Stimulated activated CD4-positive, alpha-beta T cell treated with anti-CD3 and anti-CD28 coated beads, Interleukin-2, amount 100 ng/mL, for 4 hours (primary cell): Measurements from ENCODE around the gene ELAPOR2.
"Not testable (repeated sequence)": the region's sequence is repeated elsewhere in the genome, so short reads cannot be mapped to it uniquely, and the experiment has no call there.

Experiments used
- DNase-seq: peaks from one replicate; pipeline ENCODE4 v3.0.0-alpha.2; 2020; ENCODE audit warnings: low read depth

ELAPOR2 gene

DNA sequence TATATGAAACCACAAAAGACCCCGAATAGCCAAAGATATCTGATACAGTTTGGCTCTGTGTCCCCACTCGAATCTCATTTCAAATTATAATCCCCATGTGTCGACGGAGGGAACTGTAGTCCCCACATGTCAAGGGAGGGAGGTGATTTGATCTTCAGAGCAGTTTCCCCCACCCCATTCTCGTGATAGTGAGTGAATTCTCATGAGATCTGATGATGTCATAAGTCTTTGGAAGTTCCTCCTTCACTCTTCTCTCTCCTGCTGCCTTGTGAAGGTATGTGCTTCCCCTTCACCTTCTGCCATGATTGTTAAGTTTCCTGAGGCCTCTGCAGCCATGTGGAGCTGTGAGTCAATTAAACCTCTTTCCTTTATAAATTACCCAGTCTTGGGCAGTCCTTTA lies 13.0 kb downstream of the ELAPOR2 start:
- DNase-seq: no peak

DNA sequence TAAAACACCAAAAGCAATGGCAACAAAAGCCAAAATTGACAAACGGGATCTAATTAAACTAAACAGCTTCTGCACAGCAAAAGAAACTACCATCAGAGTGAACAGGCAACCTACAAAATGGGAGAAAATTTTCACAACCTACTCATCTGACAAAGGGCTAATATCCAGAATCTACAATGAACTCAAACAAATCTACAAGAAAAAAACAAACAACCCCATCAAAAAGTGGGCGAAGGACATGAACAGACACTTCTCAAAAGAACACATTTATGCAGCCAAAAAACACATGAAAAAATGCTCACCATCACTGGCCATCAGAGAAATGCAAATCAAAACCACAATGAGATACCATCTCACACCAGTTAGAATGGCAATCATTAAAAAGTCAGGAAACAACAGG lies 14.7 kb downstream of the ELAPOR2 start:
- not testable (repeated sequence) for DNase-seq

DNA sequence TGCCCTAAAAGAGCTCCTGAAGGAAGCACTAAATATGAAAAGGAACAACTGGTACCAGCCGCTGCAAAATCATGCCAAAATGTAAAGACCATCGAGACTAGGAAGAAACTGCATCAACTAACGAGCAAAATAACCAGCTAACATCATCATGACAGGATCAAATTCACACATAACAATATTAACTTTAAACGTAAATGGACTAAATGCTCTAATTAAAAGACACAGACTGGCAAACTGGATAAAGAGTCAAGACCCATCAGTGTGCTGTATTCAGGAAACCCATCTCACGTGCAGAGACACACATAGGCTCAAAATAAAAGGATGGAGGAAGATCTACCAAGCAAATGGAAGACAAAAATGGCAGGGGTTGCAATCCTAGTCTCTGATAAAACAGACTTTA lies 17.9 kb downstream of the ELAPOR2 start:
- not testable (repeated sequence) for DNase-seq

DNA sequence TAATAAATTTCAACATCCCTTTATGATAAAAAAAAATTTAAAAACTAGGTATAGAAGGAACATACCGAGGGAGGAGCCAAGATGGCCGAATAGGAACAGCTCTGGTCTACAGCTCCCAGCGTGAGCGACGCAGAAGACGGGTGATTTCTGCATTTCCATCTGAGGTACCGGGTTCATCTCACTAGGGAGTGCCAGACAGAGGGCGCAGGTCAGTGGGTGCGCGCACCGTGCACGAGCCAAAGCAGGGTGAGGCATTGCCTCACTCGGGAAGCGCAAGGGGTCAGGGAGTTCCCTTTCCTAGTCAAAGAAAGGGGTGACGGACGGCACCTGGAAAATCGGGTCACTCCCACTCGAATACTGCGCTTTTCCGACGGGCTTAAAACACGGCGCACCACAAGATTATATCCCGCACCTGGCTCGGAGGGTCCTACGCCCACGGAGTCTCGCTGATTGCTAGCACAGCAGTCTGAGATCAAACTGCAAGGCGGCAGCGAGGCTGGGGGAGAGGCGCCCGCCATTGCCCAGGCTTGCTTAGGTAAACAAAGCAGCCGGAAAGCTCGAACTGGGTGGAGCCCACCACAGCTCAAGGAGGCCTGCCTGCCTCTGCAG lies 19.7 kb downstream of the ELAPOR2 start:
- DNase-seq: not testable (repeated sequence)

DNA sequence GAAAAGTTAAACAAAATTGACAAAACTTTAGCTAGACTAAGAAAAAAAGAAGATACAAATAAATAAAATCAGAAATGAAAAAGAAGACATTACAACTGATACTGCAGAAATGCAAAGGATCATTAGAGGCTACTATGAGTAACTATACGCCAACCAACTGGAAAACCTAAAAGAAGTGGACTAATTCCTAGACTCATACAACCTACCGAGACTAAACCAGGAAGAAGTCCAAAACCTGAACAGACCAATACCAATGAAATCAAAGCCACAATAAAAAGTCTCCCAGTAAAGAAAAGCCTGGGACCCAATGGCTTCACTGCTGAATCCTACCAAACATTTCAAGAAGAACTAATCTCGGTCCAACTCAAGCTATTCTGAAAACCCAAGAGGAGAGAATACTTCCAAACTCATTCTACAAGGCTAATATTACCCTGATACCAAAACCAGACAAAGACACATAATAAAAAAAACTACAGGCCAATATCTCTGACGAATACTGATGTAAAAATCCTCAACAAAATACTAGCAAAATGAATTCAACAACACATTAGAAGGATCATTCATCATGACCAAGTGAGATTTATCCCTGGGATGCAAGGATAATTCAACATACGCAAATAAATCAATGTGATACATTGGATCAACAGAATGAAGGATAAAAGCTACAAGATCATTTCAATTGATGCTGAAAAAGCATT lies 20.3 kb downstream of the ELAPOR2 start:
- no peak for DNase-seq

DNA sequence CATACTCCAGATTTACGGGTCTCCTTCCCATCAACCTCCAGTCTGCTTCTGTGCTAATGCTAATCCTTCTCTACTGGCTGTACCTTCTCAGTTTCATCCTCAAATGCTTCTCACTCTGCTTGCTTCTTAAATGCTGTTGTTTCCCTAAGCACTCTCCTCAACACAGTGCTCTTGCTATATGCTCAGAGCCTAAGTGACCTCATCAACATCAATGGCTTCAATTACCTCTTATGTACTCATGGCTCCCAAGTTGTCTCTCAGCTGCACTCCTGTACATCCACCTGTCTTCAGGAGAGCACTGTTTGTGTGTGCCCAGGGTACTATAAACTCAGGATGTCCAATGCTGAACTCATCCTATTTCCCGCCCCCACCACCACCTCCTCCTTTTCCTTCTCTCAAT lies 22.5 kb downstream of the ELAPOR2 start:
- no peak for DNase-seq

DNA sequence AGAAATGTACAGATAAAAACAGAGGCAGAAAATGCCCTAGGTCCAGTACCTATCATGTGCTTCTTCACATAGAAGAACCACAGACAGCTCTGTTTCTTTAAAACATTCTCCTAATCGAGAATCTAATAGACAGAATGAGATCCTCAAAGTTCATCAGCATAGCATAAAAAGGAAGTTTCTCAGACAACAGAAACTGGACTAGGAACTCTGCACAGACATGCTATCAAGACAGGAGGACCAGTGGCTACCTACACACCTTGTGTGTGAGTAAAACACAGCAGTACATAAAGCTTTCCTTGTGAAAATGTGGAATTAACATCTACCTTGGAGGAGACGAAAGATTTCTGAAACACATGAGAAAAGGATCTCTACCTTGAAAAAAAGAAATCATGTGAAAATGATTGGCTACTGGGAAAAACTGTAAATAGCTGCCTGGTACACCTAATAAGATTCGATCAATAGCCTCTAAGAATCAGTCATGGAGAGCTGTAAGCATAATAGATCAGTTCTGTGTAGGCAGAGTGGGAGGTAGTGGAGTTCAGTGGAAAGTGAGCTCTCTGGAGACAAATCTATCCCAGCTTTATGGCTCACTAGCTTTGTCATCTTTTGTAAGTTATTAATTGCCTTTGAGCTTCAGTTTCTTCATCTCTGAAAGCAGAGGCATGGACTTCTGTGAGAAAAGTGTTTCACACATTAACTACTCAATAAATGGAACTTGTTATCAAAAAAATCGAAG lies 26.7 kb downstream of the ELAPOR2 start:
- DNase-seq: no peak

DNA sequence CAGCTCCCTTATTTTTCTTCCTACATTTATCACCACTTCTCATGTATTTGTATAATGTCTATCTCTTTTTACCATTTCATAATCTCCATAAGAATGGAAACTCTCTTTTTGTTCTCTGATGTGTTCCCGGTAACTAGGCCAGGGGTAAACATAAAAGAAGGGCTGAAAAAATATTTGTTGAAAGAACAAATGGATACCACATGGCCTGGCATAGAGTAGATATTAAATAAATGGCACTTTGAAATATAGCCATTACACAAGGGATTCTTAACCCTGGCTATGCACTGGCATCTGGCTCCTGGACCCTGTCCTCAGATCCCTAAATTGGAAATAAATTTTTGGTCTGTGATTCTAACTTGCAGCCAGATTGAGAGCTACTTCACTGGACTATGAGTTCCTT lies 30.4 kb downstream of the ELAPOR2 start:
- DNase-seq: no peak

DNA sequence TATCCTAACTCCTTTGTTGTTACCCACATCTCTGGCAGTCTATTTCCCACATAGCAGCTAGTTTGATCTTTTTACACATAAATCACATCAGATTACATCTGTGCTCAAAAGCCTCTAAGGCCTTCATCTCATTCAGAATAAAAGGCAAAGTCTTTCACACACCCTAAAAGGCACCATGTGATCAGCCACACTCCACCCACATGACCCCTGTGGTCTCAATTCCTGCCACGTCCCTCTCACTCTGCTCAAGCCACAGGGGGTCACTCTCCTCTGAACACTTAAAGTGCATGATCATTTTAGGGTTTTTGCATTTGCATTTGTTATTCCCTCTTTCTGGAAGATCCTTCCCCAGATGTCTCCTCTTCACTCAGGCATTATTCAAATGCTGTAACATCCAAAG lies 30.8 kb downstream of the ELAPOR2 start:
- DNase-seq: no peak

DNA sequence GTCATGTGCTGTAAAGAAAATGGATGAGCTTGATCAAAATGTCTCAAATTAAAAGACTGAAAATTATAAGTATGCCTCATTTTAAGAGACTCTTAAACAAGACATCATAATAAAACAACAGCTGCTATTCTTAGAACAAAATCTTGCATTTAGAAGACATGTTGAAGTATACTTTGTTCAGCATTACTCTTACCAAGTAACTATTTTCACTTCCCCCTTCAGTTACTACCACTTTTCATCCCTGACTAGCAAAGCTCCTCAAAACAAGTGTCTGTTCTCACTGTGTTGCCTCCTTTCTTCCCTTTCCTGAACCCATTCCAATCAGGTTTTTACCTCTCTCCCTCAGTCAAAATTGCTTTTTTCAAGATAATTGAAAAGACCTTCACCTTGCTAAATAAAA lies 31.6 kb downstream of the ELAPOR2 start:
- no peak for DNase-seq

DNA sequence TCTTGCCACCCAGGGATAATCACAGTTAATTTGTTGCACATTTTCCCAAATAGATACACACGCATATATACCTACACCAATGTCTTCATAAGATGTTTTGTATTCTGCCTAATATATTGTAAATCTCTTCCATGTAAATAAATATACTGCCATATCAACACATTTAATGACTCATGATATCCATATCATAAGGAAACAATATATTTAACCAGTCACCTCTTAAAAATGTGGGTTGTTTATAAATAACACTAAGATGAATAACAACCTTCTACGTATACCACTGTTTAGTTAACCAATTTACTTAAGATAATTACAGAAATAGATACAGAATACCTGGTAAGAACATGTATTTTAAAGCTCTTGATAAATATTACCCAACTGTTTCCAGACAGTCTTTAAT lies 38.2 kb downstream of the ELAPOR2 start:
- no peak for DNase-seq

DNA sequence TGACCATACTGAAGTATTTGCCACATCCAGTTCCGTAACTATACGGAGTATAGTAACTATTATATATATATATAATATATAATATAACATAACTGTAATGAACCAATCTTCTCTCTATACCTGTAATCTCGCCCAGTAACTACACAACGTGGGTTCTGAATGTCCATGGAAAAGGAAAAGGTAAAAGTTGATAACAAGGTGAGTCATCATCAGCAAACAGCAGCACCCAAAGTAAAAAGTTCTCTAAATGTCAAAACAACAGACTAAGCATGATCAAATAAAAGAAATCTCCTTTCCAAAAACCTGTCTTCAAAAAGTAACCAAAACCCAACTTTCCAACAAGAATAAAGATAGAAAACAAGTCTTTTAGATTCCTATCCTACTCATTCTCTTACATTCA lies 42.8 kb downstream of the ELAPOR2 start:
- DNase-seq: no peak

DNA sequence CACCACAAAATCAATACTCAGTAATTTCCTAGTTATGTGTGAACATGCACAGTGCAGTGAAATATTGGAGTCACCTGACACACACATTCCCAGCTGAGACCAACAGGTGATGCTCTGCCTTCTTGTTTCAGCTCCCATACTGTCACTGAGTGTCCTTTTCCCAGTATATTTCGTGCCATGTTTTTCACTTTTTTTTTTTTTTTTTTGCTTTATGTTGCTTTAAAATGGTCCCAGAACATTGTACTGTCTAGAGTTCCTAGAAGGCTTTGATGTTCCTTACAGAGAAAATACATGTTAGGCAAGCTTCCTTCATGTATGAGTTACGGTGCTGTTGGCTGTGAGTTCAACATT lies 45.6 kb downstream of the ELAPOR2 start:
- no peak for DNase-seq

DNA sequence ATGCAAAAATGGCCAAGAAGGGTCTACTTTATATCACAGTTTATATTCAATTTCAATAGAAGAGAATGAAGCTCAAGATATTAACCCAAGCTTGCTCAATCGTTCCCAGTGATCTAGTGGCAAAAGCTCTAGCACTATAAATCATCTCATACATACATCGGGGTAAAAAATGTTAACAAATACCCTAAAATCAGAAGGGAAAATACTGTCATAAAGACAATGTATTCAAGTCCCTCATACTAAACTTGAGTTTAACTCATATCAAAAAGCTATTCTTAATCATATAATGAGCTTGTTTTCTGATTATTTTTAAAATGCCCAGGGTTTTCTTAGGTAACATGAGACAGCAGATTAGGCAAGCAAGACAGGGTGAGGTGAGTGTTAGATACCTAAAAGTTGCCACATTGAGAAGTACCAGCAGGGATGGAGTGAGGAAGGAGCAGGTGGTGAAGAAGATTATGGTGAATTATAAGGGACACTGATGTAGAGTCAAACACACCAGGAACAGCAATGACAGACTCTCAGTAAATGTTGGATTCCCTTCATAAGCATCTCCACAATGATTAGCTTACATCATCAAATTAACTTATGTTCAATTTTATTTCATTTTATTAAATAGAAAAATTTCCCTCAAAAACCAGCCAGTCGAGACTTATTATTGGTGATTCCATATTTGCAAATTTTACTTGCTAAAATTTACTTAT lies 46.2 kb downstream of the ELAPOR2 start:
- no peak for DNase-seq
